Mesendoderm (in vitro differentiated cells): Measurements from ENCODE around the gene TRAFD1.
"Not testable (repeated sequence)": the region's sequence is repeated elsewhere in the genome, so short reads cannot be mapped to it uniquely, and the experiment has no call there.

Source experiments
- DNase-seq: peaks from one replicate; pipeline ENCODE4 v3.0.0; 2013
- H2AK5ac ChIP-seq: 2 replicates; pipeline ENCODE4 v1.6.1; 2013; ENCODE audit warnings: low read length, inconsistent platforms
- H2BK120ac ChIP-seq: 2 replicates; pipeline ENCODE4 v1.6.1; 2013; ENCODE audit warnings: low read depth, mild to moderate bottlenecking, low read length, moderate library complexity, mixed read lengths
- H2BK15ac ChIP-seq: replicated peaks from 2 replicates; pipeline ENCODE4 v1.6.1; 2013; ENCODE audit warnings: low read depth, mild to moderate bottlenecking, moderate library complexity
- H2BK5ac ChIP-seq: 2 replicates; pipeline ENCODE4 v1.6.1; 2013; ENCODE audit warnings: low read length, inconsistent platforms
- H3K18ac ChIP-seq: 2 replicates; pipeline ENCODE4 v1.6.1; 2013; ENCODE audit warnings: mild to moderate bottlenecking, low read length, mixed read lengths
- H3K23ac ChIP-seq: one replicate; pipeline ENCODE4 v1.6.1; 2013; ENCODE audit warnings: low read length
- H3K27ac ChIP-seq: 2 replicates; pipeline ENCODE4 v1.5.1; 2013; ENCODE audit warnings: low read depth, mild to moderate bottlenecking, inconsistent platforms, low read length, moderate library complexity
- H3K27me3 ChIP-seq: 2 replicates; pipeline ENCODE4 v1.6.1; 2013; ENCODE audit warnings: low read length, control low read depth, mild to moderate bottlenecking, inconsistent platforms; ENCODE audit not compliant: insufficient read depth, poor library complexity
- H3K36me3 ChIP-seq: 2 replicates; pipeline ENCODE4 v1.6.1; 2013; ENCODE audit warnings: low read length, inconsistent platforms; ENCODE audit not compliant: control insufficient read depth, insufficient read depth
- H3K4ac ChIP-seq: one replicate; pipeline ENCODE4 v1.6.1; 2013; ENCODE audit warnings: low read depth, mild to moderate bottlenecking, low read length, moderate library complexity
- H3K4me1 ChIP-seq: 2 replicates; pipeline ENCODE4 v1.6.1; 2013; ENCODE audit warnings: low read depth, low read length, inconsistent platforms; ENCODE audit not compliant: control insufficient read depth
- H3K4me2 ChIP-seq: 2 replicates; pipeline ENCODE4 v1.6.1; 2013; ENCODE audit warnings: low read length
- H3K4me3 ChIP-seq: 2 replicates; pipeline ENCODE4 v1.5.1; 2013; ENCODE audit warnings: mild to moderate bottlenecking, low read length
- H3K56ac ChIP-seq: one replicate; pipeline ENCODE4 v1.6.1; 2013; ENCODE audit warnings: low read length
- H3K79me1 ChIP-seq: 2 replicates; pipeline ENCODE4 v1.6.1; 2013; ENCODE audit warnings: low read length, inconsistent platforms
- H3K79me2 ChIP-seq: 2 replicates; pipeline ENCODE4 v1.6.1; 2013; ENCODE audit warnings: mild to moderate bottlenecking, low read length; ENCODE audit not compliant: control insufficient read depth, insufficient read depth
- H3K9ac ChIP-seq: 2 replicates; pipeline ENCODE4 v1.6.1; 2013; ENCODE audit warnings: low read length, inconsistent platforms
- H4K5ac ChIP-seq: one replicate; pipeline ENCODE4 v1.6.1; 2013; ENCODE audit warnings: low read length
- H4K8ac ChIP-seq: one replicate; pipeline ENCODE4 v1.6.1; 2013; ENCODE audit warnings: low read depth, mild to moderate bottlenecking, control low read depth, low read length, moderate library complexity
- WGBS: extraction: QIAGEN DNeasy Blood & Tissue Kit; methylation state at CpG from one replicate; pipeline ENCODE4 v1.1.7; 2013; ENCODE audit warnings: low lambda C conversion rate, missing lambda C conversion rate; ENCODE audit not compliant: insufficient coverage; ENCODE audit errors: extremely low coverage; 5-methylcytosine and 5-hydroxymethylcytosine counted together

The TRAFD1 gene

GRCh38 chr12:112149596-112149995, 24.2 kb downstream of the TRAFD1 start:
- no peak overlapping the region for H2AK5ac ChIP-seq
- H2BK5ac ChIP-seq: no peak overlapping the region
- H3K79me2 ChIP-seq: no peaks in the 10 kb centered on the region
- WGBS: no CpG with 5 or more reads among the region's 5 CpGs
- H4K5ac ChIP-seq: no peak overlapping the region
- no peak overlapping the region for H3K18ac ChIP-seq
- no peak overlapping the region for H3K56ac ChIP-seq
- H3K4ac ChIP-seq: no peak overlapping the region
- H3K9ac ChIP-seq: no peak overlapping the region
- no peak overlapping the region for H3K4me3 ChIP-seq
- no peak overlapping the region for H2BK120ac ChIP-seq
- no peak overlapping the region for H3K23ac ChIP-seq
- H3K27ac ChIP-seq: no peak overlapping the region
- peaks cover 14% of the 10 kb centered on the region for H3K36me3 ChIP-seq
- H2BK15ac ChIP-seq: no peak overlapping the region
- no peak overlapping the region for H4K8ac ChIP-seq
- H3K4me1 ChIP-seq: no peaks in the 10 kb centered on the region
- DNase-seq: peak; percentile 6
- H3K27me3 ChIP-seq: no peaks in the 10 kb centered on the region
- no peak overlapping the region for H3K4me2 ChIP-seq
- no peaks in the 10 kb centered on the region for H3K79me1 ChIP-seq

- Histone ChIP-seq H2AK5ac (no peak overlapping the region), H3K4ac (no peak overlapping the region), H3K9ac (no peak overlapping the region), H3K56ac (no peak overlapping the region), H3K4me1 (no peaks in the 10 kb centered on the region), H2BK120ac (no peak overlapping the region), H3K79me1 (no peaks in the 10 kb centered on the region), H3K4me3 (no peak overlapping the region), H3K36me3 (peaks cover 12% of the 10 kb centered on the region), H3K4me2 (no peak overlapping the region), H4K5ac (no peak overlapping the region), H3K27ac (no peak overlapping the region), H3K23ac (no peak overlapping the region), H2BK5ac (no peak overlapping the region), H3K18ac (no peak overlapping the region), H4K8ac (no peak overlapping the region), H3K27me3 (no peaks in the 10 kb centered on the region), H3K79me2 (no peaks in the 10 kb centered on the region), H2BK15ac (no peak overlapping the region)
- WGBS: no CpG with 5 or more reads among the region's 11 CpGs
- DNase-seq: no peak
Observed at GRCh38 chr12:112151766-112152541, 26.6 kb downstream of the TRAFD1 start.

- Histone ChIP-seq H3K9ac (no peak overlapping the region), H3K4me1 (no peaks in the 10 kb centered on the region), H2AK5ac (no peak overlapping the region), H3K56ac (no peak overlapping the region), H3K27me3 (no peaks in the 10 kb centered on the region), H3K4me3 (no peak overlapping the region), H2BK5ac (no peak overlapping the region), H4K8ac (no peak overlapping the region), H3K79me2 (no peaks in the 10 kb centered on the region), H4K5ac (no peak overlapping the region), H3K23ac (no peak overlapping the region), H2BK120ac (no peak overlapping the region), H2BK15ac (no peak overlapping the region), H3K27ac (no peak overlapping the region), H3K36me3 (peaks cover 8% of the 10 kb centered on the region), H3K4ac (no peak overlapping the region), H3K18ac (no peak overlapping the region), H3K79me1 (no peaks in the 10 kb centered on the region), H3K4me2 (no peak overlapping the region)
- DNase-seq: no peak
- no CpG with 5 or more reads among the region's 11 CpGs for WGBS
Observed at GRCh38 chr12:112153181-112153892, 28.0 kb downstream of the TRAFD1 start.

GRCh38 chr12:112153893-112154219, 28.5 kb downstream of the TRAFD1 start:
- Histone ChIP-seq H3K9ac (no peak overlapping the region), H3K79me2 (no peaks in the 10 kb centered on the region), H3K27me3 (no peaks in the 10 kb centered on the region), H3K56ac (no peak overlapping the region), H3K36me3 (peaks cover 6% of the 10 kb centered on the region), H4K8ac (no peak overlapping the region), H2BK120ac (no peak overlapping the region), H2BK5ac (no peak overlapping the region), H2AK5ac (no peak overlapping the region), H3K4ac (no peak overlapping the region), H3K27ac (no peak overlapping the region), H3K4me1 (no peaks in the 10 kb centered on the region), H3K79me1 (no peaks in the 10 kb centered on the region), H3K4me2 (no peak overlapping the region), H4K5ac (no peak overlapping the region), H3K4me3 (no peak overlapping the region), H2BK15ac (no peak overlapping the region), H3K23ac (no peak overlapping the region), H3K18ac (no peak overlapping the region)
- no peak for DNase-seq
- no CpG with 5 or more reads among the region's 8 CpGs for WGBS

- WGBS: no CpG with 5 or more reads among the region's 11 CpGs
- H3K79me1 ChIP-seq, H3K18ac ChIP-seq, H4K5ac ChIP-seq, DNase-seq, H3K9ac ChIP-seq, H3K4me3 ChIP-seq, H2BK15ac ChIP-seq, H3K23ac ChIP-seq, H3K36me3 ChIP-seq, H3K27ac ChIP-seq, H3K79me2 ChIP-seq, H3K27me3 ChIP-seq, H4K8ac ChIP-seq, H2BK120ac ChIP-seq, H3K4ac ChIP-seq, H3K4me1 ChIP-seq, H3K4me2 ChIP-seq, H3K56ac ChIP-seq, H2BK5ac ChIP-seq, H2AK5ac ChIP-seq: not testable (repeated sequence)
Observed at GRCh38 chr12:112158461-112159145, 33.2 kb downstream of the TRAFD1 start.
